PFSK-1 (cell line): ENCODE measurements around the gene IFNA1.

Experiments
- FOXP2 ChIP-seq: optimal IDR thresholded peaks from 2 replicates; pipeline ENCODE3; 2011; ENCODE audit warnings: borderline replicate concordance, control low read depth, inconsistent platforms; ENCODE audit not compliant: insufficient read depth; ENCODE audit errors: extremely low read length, extremely low read depth
- POLR2AphosphoS5 ChIP-seq: IDR thresholded peaks from 2 replicates; pipeline ENCODE4 v1.6.1; 2012; ENCODE audit warnings: low read depth, mild to moderate bottlenecking, control low read depth, low read length, moderate library complexity
- REST ChIP-seq, 2 experiments: IDR thresholded peaks; 2 replicates each; pipeline versions ENCODE4 v1.6.1 to v1.8.0; 2011 to 2012; ENCODE audit warnings: low read depth in 2 of 2, low read length in 2 of 2, control low read depth in 1 of 2, inconsistent platforms in 1 of 2, mild to moderate bottlenecking in 1 of 2, moderate library complexity in 1 of 2; ENCODE audit not compliant: insufficient read depth in 1 of 2
- SIN3A ChIP-seq: IDR thresholded peaks from 2 replicates; pipeline ENCODE4 v1.6.1; 2012; ENCODE audit warnings: mild to moderate bottlenecking, low read length, moderate library complexity, borderline replicate concordance; ENCODE audit not compliant: insufficient read depth
- TAF1 ChIP-seq: IDR thresholded peaks from 2 replicates; pipeline ENCODE4 v1.6.1; 2012; ENCODE audit warnings: low read length, control low read depth, borderline replicate concordance; ENCODE audit not compliant: insufficient read depth

The IFNA1 gene

GRCh38 chr9:21413151-21413550, 27.1 kb upstream of the IFNA1 start:
- TF ChIP-seq SIN3A, result no peak
- TF ChIP-seq POLR2AphosphoS5, result no peak
- no peak for TF ChIP-seq FOXP2
- TF ChIP-seq REST (IDR thresholded peaks at IDR 0.05; ENCODE audit: insufficient read depth in 1 of 2, low read depth in 2 of 2, low read length in 2 of 2), result no peak
- TF ChIP-seq TAF1, result no peak

GRCh38 chr9:21413624-21414023, 26.6 kb upstream of the IFNA1 start:
- no peak for TF ChIP-seq TAF1
- TF ChIP-seq FOXP2, result no peak
- TF ChIP-seq SIN3A, result no peak
- no peak for TF ChIP-seq REST (IDR thresholded peaks at IDR 0.05; ENCODE audit: insufficient read depth in 1 of 2, low read depth in 2 of 2, low read length in 2 of 2)
- TF ChIP-seq POLR2AphosphoS5, result no peak

GRCh38 chr9:21414220-21414940, 25.9 kb upstream of the IFNA1 start:
- TF ChIP-seq POLR2AphosphoS5 (no peak), REST (IDR thresholded peaks at IDR 0.05; ENCODE audit: insufficient read depth in 1 of 2, low read depth in 2 of 2, low read length in 2 of 2) (no peak), FOXP2 (no peak), SIN3A (no peak), TAF1 (no peak)

GRCh38 chr9:21415493-21416267, 24.6 kb upstream of the IFNA1 start:
- TF ChIP-seq REST (IDR thresholded peaks at IDR 0.05; ENCODE audit: insufficient read depth in 1 of 2, low read depth in 2 of 2, low read length in 2 of 2) (no peak), SIN3A (no peak), POLR2AphosphoS5 (no peak), TAF1 (no peak), FOXP2 (no peak)
